ENCODE data around the gene APOB.

APOB gene

DNA sequence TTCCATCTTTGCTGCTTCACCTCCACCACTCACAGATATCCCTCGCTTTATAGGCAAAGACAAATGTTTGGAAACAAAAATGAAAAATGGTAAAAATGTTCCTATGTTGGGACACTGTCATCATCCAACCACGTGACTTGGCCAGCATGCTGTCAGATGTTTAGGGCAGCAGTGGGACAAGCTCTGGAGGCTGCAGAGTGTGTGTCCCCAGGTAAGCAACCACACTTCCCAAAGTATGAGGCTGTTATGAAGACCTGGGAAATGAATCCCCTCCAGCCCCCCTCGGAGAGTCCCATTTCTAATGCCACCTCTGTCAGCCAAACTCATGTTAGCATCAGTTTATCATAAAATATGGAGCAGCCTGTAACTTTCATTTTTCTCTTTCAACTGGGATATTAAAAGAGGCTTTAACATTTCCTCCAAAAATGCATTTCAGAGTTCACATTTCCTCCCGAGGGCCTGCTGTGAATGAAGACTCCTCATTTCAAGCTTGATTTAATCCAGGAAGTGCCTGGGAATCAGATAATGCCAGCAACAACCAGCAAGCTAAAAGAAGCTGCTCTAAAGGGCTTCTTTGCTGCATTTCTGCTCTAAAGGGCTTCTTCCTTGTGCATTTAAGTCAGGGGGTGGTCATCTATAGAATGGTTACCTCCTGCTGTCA, 66.2 kb downstream of the APOB start:
- no peak overlapping the region for H4K8ac ChIP-seq (ENCODE audit: low read depth, low read length)
- no peak overlapping the region for H2BK120ac ChIP-seq (ENCODE audit: low read depth, low read length)
- no peak overlapping the region for H3K9ac ChIP-seq (ENCODE audit: low read length)
- H3K4ac ChIP-seq (ENCODE audit: low read depth, low read length) = no peak overlapping the region
- H3K27ac ChIP-seq (ENCODE audit: low read depth, low read length) = no peak overlapping the region
- no peaks in the 10 kb centered on the region for H3K4me1 ChIP-seq (ENCODE audit: control insufficient read depth, low read depth, low read length)
- H4K5ac ChIP-seq (ENCODE audit: low read length) = no peak overlapping the region
- no peak overlapping the region for H2AK5ac ChIP-seq (ENCODE audit: low read length)
- no peak overlapping the region for H3K23ac ChIP-seq (ENCODE audit: low read length)
- no peaks in the 10 kb centered on the region for H3K27me3 ChIP-seq (ENCODE audit: insufficient read depth, low read length, poor library complexity)
- H3K36me3 ChIP-seq (ENCODE audit: control insufficient read depth, insufficient read depth, low read length) = no peaks in the 10 kb centered on the region
- H3K4me2 ChIP-seq (ENCODE audit: low read length) = no peak overlapping the region
- H3K79me2 ChIP-seq (ENCODE audit: control insufficient read depth, insufficient read depth, low read length) = no peaks in the 10 kb centered on the region
- H3K79me1 ChIP-seq (ENCODE audit: low read length) = no peaks in the 10 kb centered on the region
- H2BK5ac ChIP-seq (ENCODE audit: low read length) = no peak overlapping the region
- no peak overlapping the region for H2BK15ac ChIP-seq (replicated peaks; ENCODE audit: low read depth)
- no peak overlapping the region for H3K18ac ChIP-seq (ENCODE audit: low read length)
- no peak overlapping the region for H3K4me3 ChIP-seq (ENCODE audit: low read length)
- no CpG with 5 or more reads among the region's 4 CpGs for WGBS (ENCODE audit: extremely low coverage, insufficient coverage, low lambda C conversion rate)
- no peak for DNase-seq
- no peak overlapping the region for H3K56ac ChIP-seq (ENCODE audit: low read length)

DNA sequence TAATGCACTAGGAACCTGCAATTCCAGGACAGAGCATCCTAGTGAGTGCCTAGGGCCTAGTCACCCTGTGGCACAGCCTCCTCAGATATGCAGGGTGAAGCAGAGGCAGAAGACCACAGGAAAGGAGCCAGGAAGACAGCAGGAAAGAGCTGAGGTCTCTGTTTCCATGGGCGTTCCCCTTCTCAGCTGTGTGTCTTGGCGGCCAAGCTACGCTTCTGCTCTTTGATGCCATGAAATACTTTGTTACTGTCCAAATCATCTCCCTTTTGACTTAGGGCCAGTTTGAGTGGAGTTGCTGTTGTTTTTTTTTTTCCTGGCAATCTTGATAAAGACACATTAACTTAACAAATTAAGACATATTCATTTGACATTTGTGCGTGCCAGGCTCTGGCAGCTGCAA, 67.3 kb downstream of the APOB start:
- WGBS (ENCODE audit: extremely low coverage, insufficient coverage, low lambda C conversion rate) = no CpG with 5 or more reads among the region's 4 CpGs
- Histone ChIP-seq H3K27me3 (ENCODE audit: insufficient read depth, low read length, poor library complexity) (no peaks in the 10 kb centered on the region), H2BK120ac (ENCODE audit: low read depth, low read length) (no peak overlapping the region), H2BK5ac (ENCODE audit: low read length) (no peak overlapping the region), H2AK5ac (ENCODE audit: low read length) (no peak overlapping the region), H3K27ac (ENCODE audit: low read depth, low read length) (no peak overlapping the region), H3K79me1 (ENCODE audit: low read length) (no peaks in the 10 kb centered on the region), H3K36me3 (ENCODE audit: control insufficient read depth, insufficient read depth, low read length) (no peaks in the 10 kb centered on the region), H3K79me2 (ENCODE audit: control insufficient read depth, insufficient read depth, low read length) (no peaks in the 10 kb centered on the region), H3K4ac (ENCODE audit: low read depth, low read length) (no peak overlapping the region), H3K4me1 (ENCODE audit: control insufficient read depth, low read depth, low read length) (no peaks in the 10 kb centered on the region), H2BK15ac (replicated peaks; ENCODE audit: low read depth) (no peak overlapping the region), H3K4me3 (ENCODE audit: low read length) (no peak overlapping the region), H3K4me2 (ENCODE audit: low read length) (no peak overlapping the region), H3K18ac (ENCODE audit: low read length) (no peak overlapping the region), H3K23ac (ENCODE audit: low read length) (no peak overlapping the region), H3K9ac (ENCODE audit: low read length) (no peak overlapping the region), H4K5ac (ENCODE audit: low read length) (no peak overlapping the region), H4K8ac (ENCODE audit: low read depth, low read length) (no peak overlapping the region), H3K56ac (ENCODE audit: low read length) (no peak overlapping the region)
- DNase-seq = no peak

DNA sequence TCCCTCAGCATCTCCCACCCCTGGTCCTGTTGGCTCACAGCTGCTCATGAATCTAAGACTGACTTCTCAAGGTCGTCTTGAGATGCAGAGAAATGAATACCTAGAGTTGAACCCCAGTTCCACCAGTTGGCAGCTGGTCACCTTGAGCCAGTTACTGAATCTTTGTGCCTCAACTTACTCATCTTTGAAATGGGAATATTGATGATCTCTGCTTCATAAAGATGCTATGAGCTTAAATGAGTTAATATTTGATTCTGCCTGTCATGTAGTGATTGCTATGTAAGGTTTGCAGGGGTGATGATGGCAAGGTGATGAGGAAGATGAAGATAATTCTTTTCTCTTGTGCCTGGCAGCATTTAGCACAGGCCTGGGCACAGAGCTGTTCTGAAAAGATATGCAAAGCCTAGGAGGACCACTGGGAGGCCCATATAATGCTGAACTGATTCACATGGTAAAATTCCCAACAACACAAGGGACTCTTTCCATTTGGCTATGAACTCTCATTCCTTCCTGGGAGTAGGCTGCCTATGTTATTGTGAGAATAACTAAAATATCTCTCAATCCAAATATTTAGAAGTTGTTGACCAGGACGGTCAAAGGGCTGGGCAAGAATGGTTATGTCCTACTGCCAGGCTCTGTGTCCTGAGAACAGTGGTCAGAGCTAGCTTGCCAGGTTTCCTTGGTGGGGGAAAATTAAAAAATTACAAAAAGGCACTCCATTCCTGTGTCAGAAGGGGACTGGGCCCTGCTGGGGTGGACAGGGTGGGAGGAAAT, 70.9 kb downstream of the APOB start:
- H3K27ac ChIP-seq (ENCODE audit: low read depth, low read length) = no peak overlapping the region
- H2BK120ac ChIP-seq (ENCODE audit: low read depth, low read length) = no peak overlapping the region
- H3K4me1 ChIP-seq (ENCODE audit: control insufficient read depth, low read depth, low read length) = no peaks in the 10 kb centered on the region
- no peak overlapping the region for H2BK5ac ChIP-seq (ENCODE audit: low read length)
- no peaks in the 10 kb centered on the region for H3K79me1 ChIP-seq (ENCODE audit: low read length)
- no peak overlapping the region for H3K4me3 ChIP-seq (ENCODE audit: low read length)
- no peak overlapping the region for H2AK5ac ChIP-seq (ENCODE audit: low read length)
- WGBS (ENCODE audit: extremely low coverage, insufficient coverage, low lambda C conversion rate) = no CpG with 5 or more reads among the region's 2 CpGs
- H3K4me2 ChIP-seq (ENCODE audit: low read length) = no peak overlapping the region
- no peak overlapping the region for H3K9ac ChIP-seq (ENCODE audit: low read length)
- no peak overlapping the region for H3K18ac ChIP-seq (ENCODE audit: low read length)
- DNase-seq = no peak
- H2BK15ac ChIP-seq (replicated peaks; ENCODE audit: low read depth) = no peak overlapping the region
- H3K27me3 ChIP-seq (ENCODE audit: insufficient read depth, low read length, poor library complexity) = no peaks in the 10 kb centered on the region
- H3K4ac ChIP-seq (ENCODE audit: low read depth, low read length) = no peak overlapping the region
- no peaks in the 10 kb centered on the region for H3K36me3 ChIP-seq (ENCODE audit: control insufficient read depth, insufficient read depth, low read length)
- no peaks in the 10 kb centered on the region for H3K79me2 ChIP-seq (ENCODE audit: control insufficient read depth, insufficient read depth, low read length)
- H3K23ac ChIP-seq (ENCODE audit: low read length) = no peak overlapping the region
- no peak overlapping the region for H3K56ac ChIP-seq (ENCODE audit: low read length)
- no peak overlapping the region for H4K8ac ChIP-seq (ENCODE audit: low read depth, low read length)
- no peak overlapping the region for H4K5ac ChIP-seq (ENCODE audit: low read length)

DNA sequence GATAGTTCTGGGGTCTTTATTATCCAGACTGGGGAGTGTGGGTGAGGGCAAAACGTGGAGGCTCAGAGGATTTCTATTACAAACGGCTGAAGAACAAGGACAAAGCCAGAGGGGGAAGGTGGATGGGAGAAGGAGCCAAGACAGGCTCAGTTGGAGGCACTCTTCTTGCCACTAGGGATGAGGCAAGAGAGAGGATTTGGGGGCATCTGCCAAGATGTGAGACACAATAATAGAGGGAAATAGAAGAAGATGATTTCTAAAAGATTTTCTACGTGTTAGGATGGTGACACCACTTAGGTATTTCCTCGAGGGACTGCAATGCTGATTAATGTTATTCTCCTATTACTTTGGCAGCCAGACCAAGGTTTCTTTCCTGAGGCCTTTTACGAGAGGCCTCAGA, 71.8 kb downstream of the APOB start:
- WGBS (ENCODE audit: extremely low coverage, insufficient coverage, low lambda C conversion rate) = no CpG with 5 or more reads among the region's 5 CpGs
- no peak overlapping the region for H4K8ac ChIP-seq (ENCODE audit: low read depth, low read length)

DNA sequence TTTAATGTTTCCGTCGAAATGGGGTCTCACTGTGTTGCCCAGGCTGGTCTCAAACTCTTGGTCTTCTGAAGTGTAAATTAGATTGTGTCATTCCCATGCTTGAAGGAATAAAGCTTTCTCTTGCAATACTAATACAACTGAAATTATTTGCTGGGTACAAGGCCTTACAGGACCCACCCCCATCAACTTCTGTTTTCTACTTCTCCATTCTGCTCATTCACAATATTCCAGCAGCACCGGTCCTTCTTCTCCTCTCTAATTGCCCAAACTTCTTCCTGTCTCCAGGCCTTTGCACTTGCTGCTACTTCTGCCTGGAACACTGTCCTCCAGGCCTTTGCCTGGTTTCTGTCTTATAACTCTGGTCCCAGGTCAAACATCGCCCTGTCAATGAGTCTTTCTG, 73.8 kb downstream of the APOB start:
- H3K36me3 ChIP-seq (ENCODE audit: control insufficient read depth, insufficient read depth, low read length) = no peaks in the 10 kb centered on the region
- no peak overlapping the region for H2BK120ac ChIP-seq (ENCODE audit: low read depth, low read length)
- H3K79me1 ChIP-seq (ENCODE audit: low read length) = no peaks in the 10 kb centered on the region
- H2AK5ac ChIP-seq (ENCODE audit: low read length) = no peak overlapping the region
- no peak overlapping the region for H2BK15ac ChIP-seq (replicated peaks; ENCODE audit: low read depth)
- no CpG with 5 or more reads among the region's 4 CpGs for WGBS (ENCODE audit: extremely low coverage, insufficient coverage, low lambda C conversion rate)
- no peak overlapping the region for H3K27ac ChIP-seq (ENCODE audit: low read depth, low read length)
- no peak overlapping the region for H3K23ac ChIP-seq (ENCODE audit: low read length)
- H3K56ac ChIP-seq (ENCODE audit: low read length) = no peak overlapping the region
- H3K79me2 ChIP-seq (ENCODE audit: control insufficient read depth, insufficient read depth, low read length) = no peaks in the 10 kb centered on the region
- no peak overlapping the region for H4K5ac ChIP-seq (ENCODE audit: low read length)
- H3K27me3 ChIP-seq (ENCODE audit: insufficient read depth, low read length, poor library complexity) = no peaks in the 10 kb centered on the region
- no peak for DNase-seq
- H3K9ac ChIP-seq (ENCODE audit: low read length) = no peak overlapping the region
- no peak overlapping the region for H2BK5ac ChIP-seq (ENCODE audit: low read length)
- no peak overlapping the region for H3K18ac ChIP-seq (ENCODE audit: low read length)
- no peaks in the 10 kb centered on the region for H3K4me1 ChIP-seq (ENCODE audit: control insufficient read depth, low read depth, low read length)
- no peak overlapping the region for H4K8ac ChIP-seq (ENCODE audit: low read depth, low read length)
- no peak overlapping the region for H3K4me3 ChIP-seq (ENCODE audit: low read length)
- no peak overlapping the region for H3K4me2 ChIP-seq (ENCODE audit: low read length)
- H3K4ac ChIP-seq (ENCODE audit: low read depth, low read length) = no peak overlapping the region

More for the DNA sequence above, 71.8 kb downstream of the APOB start:
- Histone ChIP-seq H3K4me1 (ENCODE audit: control insufficient read depth, low read depth, low read length) (no peaks in the 10 kb centered on the region), H3K79me1 (ENCODE audit: low read length) (no peaks in the 10 kb centered on the region), H2BK15ac (replicated peaks; ENCODE audit: low read depth) (no peak overlapping the region), H3K79me2 (ENCODE audit: control insufficient read depth, insufficient read depth, low read length) (no peaks in the 10 kb centered on the region), H3K4me2 (ENCODE audit: low read length) (no peak overlapping the region), H3K56ac (ENCODE audit: low read length) (no peak overlapping the region), H4K5ac (ENCODE audit: low read length) (no peak overlapping the region), H3K27ac (ENCODE audit: low read depth, low read length) (no peak overlapping the region), H3K4me3 (ENCODE audit: low read length) (no peak overlapping the region), H3K27me3 (ENCODE audit: insufficient read depth, low read length, poor library complexity) (no peaks in the 10 kb centered on the region), H3K18ac (ENCODE audit: low read length) (no peak overlapping the region), H3K23ac (ENCODE audit: low read length) (no peak overlapping the region), H2BK5ac (ENCODE audit: low read length) (no peak overlapping the region), H3K36me3 (ENCODE audit: control insufficient read depth, insufficient read depth, low read length) (no peaks in the 10 kb centered on the region), H2BK120ac (ENCODE audit: low read depth, low read length) (no peak overlapping the region), H3K9ac (ENCODE audit: low read length) (no peak overlapping the region), H3K4ac (ENCODE audit: low read depth, low read length) (no peak overlapping the region), H2AK5ac (ENCODE audit: low read length) (no peak overlapping the region)
- DNase-seq = no peak

Measured in mesendoderm (in vitro differentiated cells).